ENCODE results near the gene SCN10A. TPM values are rescaled to one million over a fixed set of nuclear protein-coding genes. Genes with fewer than 3 reads are reported as not detected.

The SCN10A gene
- total and polyA plus RNA-seq, 2 experiments from 2014 or later: 0.03 TPM; not detected in 1

DNA sequence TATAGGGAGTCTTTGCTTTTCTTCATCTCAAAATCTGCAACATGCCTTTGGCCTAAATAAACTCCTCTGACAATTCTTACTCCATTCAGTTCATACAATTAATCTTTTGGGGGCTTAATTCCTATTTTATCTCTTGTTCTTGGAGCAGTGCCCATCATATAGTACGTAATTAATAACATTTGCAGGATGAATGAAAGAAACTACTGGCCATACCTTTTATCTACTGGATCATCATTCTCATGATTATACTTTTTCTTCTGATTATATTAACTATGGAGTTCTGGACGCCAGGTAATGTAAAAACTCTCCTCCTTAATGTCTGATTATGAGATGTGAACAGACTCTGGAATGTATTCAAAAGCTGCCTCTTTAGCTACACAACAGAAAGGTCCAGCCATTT lies 120.0 kb downstream of the SCN10A start:
- no peaks in the 10 kb centered on the region for H3K36me3 ChIP-seq (ENCODE audit: insufficient read depth)
- Mint-ChIP-seq H3K36me3 (ENCODE audit: low read depth) (no peaks in the 10 kb centered on the region), H3K4me1 (no peaks in the 10 kb centered on the region), H3K4me3 (no peak overlapping the region), H3K9me3 (no peaks in the 10 kb centered on the region), H3K27ac (no peak overlapping the region), H3K27me3 (ENCODE audit: insufficient read depth, low read depth, poor library complexity) (no peaks in the 10 kb centered on the region)
- H3K27me3 ChIP-seq (ENCODE audit: insufficient read depth): no peaks in the 10 kb centered on the region
- H3F3A ChIP-seq (replicated peaks; ENCODE audit: low read depth): no peaks in the 10 kb centered on the region
- DNase-seq (ENCODE audit: low spot score) (no peak), ATAC-seq (no peak)
- H3K4me1 ChIP-seq (ENCODE audit: insufficient read depth): no peaks in the 10 kb centered on the region
- no peaks in the 10 kb centered on the region for H4K20me1 ChIP-seq (replicated peaks; ENCODE audit: insufficient read depth)
- H3K4me3 ChIP-seq: no peak overlapping the region
- no peak overlapping the region for H2AFZ ChIP-seq
- no peaks in the 10 kb centered on the region for H3K9me2 ChIP-seq (ENCODE audit: insufficient read depth)
- no peak overlapping the region for H3K27ac ChIP-seq (ENCODE audit: low read depth)
- no peaks in the 10 kb centered on the region for H3K79me2 ChIP-seq (replicated peaks; ENCODE audit: insufficient read depth)
- no peak overlapping the region for H3K4me2 ChIP-seq
- no peak for TF ChIP-seq ZNF331 (CRISPR knock-in tag; IDR thresholded peaks at IDR 0.05; ENCODE audit: low read depth)

DNA sequence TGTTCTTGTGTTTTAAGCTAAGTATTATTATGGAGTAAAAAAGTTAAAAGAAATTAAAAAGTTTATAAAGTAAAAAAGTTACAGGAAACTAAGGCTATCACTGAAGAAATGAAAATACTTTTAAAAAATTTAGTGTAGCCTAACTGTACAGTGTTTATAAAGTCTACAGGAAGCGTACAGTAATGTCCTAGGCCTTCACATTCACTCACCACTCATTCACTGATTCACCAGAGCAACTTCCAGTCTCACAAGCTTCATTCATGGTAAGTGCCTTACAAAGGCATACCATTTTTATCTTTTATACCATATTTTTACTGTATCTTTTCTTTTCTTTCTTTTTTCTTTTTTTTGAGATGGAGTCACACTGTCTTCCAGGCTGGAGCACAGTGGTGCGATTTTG lies 125.8 kb downstream of the SCN10A start:
- DNase-seq (ENCODE audit: low spot score) (no peak), ATAC-seq (no peak)
- Mint-ChIP-seq H3K36me3 (ENCODE audit: low read depth) (no peaks in the 10 kb centered on the region), H3K27me3 (ENCODE audit: insufficient read depth, low read depth, poor library complexity) (no peaks in the 10 kb centered on the region), H3K4me1 (peaks cover 2% of the 10 kb centered on the region; the same call in 2 of the 3 replicates), H3K9me3 (no peaks in the 10 kb centered on the region), H3K27ac (no peak overlapping the region), H3K4me3 (no peak overlapping the region)
- no peaks in the 10 kb centered on the region for H3K9me2 ChIP-seq (ENCODE audit: insufficient read depth)
- no peaks in the 10 kb centered on the region for H3K79me2 ChIP-seq (replicated peaks; ENCODE audit: insufficient read depth)
- no peak overlapping the region for H2AFZ ChIP-seq
- H3K36me3 ChIP-seq (ENCODE audit: insufficient read depth): no peaks in the 10 kb centered on the region
- no peak overlapping the region for H3K27ac ChIP-seq (ENCODE audit: low read depth)
- no peaks in the 10 kb centered on the region for H3K4me1 ChIP-seq (ENCODE audit: insufficient read depth)
- no peaks in the 10 kb centered on the region for H4K20me1 ChIP-seq (replicated peaks; ENCODE audit: insufficient read depth)
- no peak overlapping the region for H3K4me2 ChIP-seq
- no peaks in the 10 kb centered on the region for H3F3A ChIP-seq (replicated peaks; ENCODE audit: low read depth)
- H3K4me3 ChIP-seq: no peak overlapping the region
- no peaks in the 10 kb centered on the region for H3K27me3 ChIP-seq (ENCODE audit: insufficient read depth)
- TF ChIP-seq CREB1 (CRISPR knock-in tag; IDR thresholded peaks at IDR 0.05; ENCODE audit: low read depth): no peak
- no peak for TF ChIP-seq POLR2AphosphoS5 (IDR thresholded peaks at IDR 0.05; ENCODE audit: low read depth)
- TF ChIP-seq, protein P1, sequence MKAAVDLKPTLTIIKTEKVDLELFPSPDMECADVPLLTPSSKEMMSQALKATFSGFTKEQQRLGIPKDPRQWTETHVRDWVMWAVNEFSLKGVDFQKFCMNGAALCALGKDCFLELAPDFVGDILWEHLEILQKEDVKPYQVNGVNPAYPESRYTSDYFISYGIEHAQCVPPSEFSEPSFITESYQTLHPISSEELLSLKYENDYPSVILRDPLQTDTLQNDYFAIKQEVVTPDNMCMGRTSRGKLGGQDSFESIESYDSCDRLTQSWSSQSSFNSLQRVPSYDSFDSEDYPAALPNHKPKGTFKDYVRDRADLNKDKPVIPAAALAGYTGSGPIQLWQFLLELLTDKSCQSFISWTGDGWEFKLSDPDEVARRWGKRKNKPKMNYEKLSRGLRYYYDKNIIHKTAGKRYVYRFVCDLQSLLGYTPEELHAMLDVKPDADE (IDR thresholded peaks at IDR 0.05): no peak
- TF ChIP-seq EZH2 (IDR thresholded peaks at IDR 0.05; ENCODE audit: low read depth, unreplicated experiment): no peak
- no peak for TF ChIP-seq JUNB (IDR thresholded peaks at IDR 0.05; ENCODE audit: unreplicated experiment)
- TF ChIP-seq REST (IDR thresholded peaks at IDR 0.05; ENCODE audit: unreplicated experiment): no peak
- no peak for TF ChIP-seq CTCF (conservative IDR thresholded peaks at IDR 0.05; ENCODE audit: low read depth in 2 of 2)
- no peak for TF ChIP-seq NANOG (IDR thresholded peaks at IDR 0.05; ENCODE audit: borderline replicate concordance)
- no peak for TF ChIP-seq ZNF462 (CRISPR knock-in tag; IDR thresholded peaks at IDR 0.05)
